ENCODE data around the gene SLC9A2. TPM values are rescaled to one million over a fixed set of nuclear protein-coding genes. Genes with fewer than 3 reads are reported as not detected.

Gene SLC9A2
- total and polyA plus RNA-seq, 11 donors = 0.03 to 0.46 (median 0.13) TPM; not detected in 2

GRCh38 chr2:102718387-102719316, 99.3 kb downstream of the SLC9A2 start:
- H3K27me3 ChIP-seq = no peaks in the 10 kb centered on the region
- DNase-seq = no peak
- intact Hi-C loops (cut with DNase I) = no loop called here
- no peaks in the 10 kb centered on the region for H3K4me1 ChIP-seq
- WGBS, 4 donors = 94 to 98% (median 96%) methylated on average over 19 to 26 of the region's 26 CpGs
- no peak overlapping the region for H3K27ac ChIP-seq
- peaks cover 0 to 65% (median 48%) of the 10 kb centered on the region in 9 donors for H3K36me3 ChIP-seq
- no peaks in the 10 kb centered on the region for H3K9me3 ChIP-seq
- TF ChIP-seq, protein P1, sequence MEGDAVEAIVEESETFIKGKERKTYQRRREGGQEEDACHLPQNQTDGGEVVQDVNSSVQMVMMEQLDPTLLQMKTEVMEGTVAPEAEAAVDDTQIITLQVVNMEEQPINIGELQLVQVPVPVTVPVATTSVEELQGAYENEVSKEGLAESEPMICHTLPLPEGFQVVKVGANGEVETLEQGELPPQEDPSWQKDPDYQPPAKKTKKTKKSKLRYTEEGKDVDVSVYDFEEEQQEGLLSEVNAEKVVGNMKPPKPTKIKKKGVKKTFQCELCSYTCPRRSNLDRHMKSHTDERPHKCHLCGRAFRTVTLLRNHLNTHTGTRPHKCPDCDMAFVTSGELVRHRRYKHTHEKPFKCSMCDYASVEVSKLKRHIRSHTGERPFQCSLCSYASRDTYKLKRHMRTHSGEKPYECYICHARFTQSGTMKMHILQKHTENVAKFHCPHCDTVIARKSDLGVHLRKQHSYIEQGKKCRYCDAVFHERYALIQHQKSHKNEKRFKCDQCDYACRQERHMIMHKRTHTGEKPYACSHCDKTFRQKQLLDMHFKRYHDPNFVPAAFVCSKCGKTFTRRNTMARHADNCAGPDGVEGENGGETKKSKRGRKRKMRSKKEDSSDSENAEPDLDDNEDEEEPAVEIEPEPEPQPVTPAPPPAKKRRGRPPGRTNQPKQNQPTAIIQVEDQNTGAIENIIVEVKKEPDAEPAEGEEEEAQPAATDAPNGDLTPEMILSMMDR (IDR thresholded peaks at IDR 0.05) = no peak
- no peak for TF ChIP-seq POLR2A (IDR thresholded peaks at IDR 0.05)
- H3K4me3 ChIP-seq = no peak overlapping the region
- ATAC-seq = no peak

DNA sequence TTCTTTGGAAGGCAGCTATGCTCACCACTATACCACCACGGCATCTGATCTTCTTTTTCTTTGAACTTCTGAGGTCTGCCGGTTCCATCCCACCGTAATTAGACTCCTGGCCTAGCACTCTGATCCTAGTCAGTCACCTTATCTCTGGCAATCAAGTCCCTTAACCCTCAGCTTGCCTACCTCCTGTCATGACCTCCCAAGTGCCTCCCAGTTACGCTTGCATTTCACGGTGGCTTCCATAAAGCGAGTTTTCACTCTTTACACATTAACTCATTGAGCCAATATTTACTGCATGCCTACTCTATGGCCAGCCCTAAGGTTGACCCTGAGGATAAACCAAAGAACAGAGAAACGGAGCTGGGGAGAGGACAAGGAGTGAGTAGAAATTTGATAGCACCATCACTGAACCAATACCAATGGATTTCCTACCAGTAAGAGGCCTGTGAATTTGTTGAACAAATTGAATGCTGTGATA, 104.7 kb downstream of the SLC9A2 start:
- H3K27ac ChIP-seq = no peak overlapping the region
- H3K36me3 ChIP-seq = peaks cover 0 to 81% (median 45%) of the 10 kb centered on the region in 9 donors
- no peaks in the 10 kb centered on the region for H3K4me1 ChIP-seq
- H3K9me3 ChIP-seq = no peaks in the 10 kb centered on the region
- ATAC-seq (no peak), DNase-seq (no peak)
- TF ChIP-seq, protein P1 (IDR thresholded peaks at IDR 0.05) = no peak
- TF ChIP-seq POLR2A (IDR thresholded peaks at IDR 0.05) = no peak
- H3K27me3 ChIP-seq = no peaks in the 10 kb centered on the region
- intact Hi-C loops (cut with DNase I) = no loop called here
- no peak overlapping the region for H3K4me3 ChIP-seq
- 75 to 77% (median 76%) methylated on average over 7 of the region's 7 CpGs for WGBS, 4 donors

DNA sequence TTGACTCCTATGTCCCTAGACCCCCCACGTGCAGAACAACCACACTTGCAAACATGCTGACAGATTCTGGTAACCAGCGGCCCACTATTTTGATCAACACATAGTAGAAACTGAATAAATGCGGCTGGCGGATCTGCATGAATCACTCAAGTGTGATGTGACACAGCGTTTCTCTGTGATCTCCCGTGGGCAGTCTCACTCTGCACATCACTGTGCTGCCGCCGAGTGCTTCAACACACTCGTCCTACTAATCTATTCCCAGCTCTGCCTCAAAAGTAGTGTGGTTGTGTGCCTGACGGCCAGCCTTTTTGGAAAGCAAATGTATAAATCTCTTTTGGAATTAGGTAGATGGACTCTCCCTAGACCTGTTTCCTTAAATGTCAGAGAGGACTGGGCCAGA, 105.2 kb downstream of the SLC9A2 start:
- H3K4me1 ChIP-seq = no peaks in the 10 kb centered on the region
- 92 to 97% (median 94%) methylated on average over 10 of the region's 10 CpGs for WGBS, 4 donors
- peaks cover 0 to 81% (median 43%) of the 10 kb centered on the region in 9 donors for H3K36me3 ChIP-seq
- H3K4me3 ChIP-seq = no peak overlapping the region
- no peak for DNase-seq
- intact Hi-C loops (cut with DNase I) = no loop called here
- H3K9me3 ChIP-seq = no peaks in the 10 kb centered on the region
- H3K27ac ChIP-seq = no peak overlapping the region
- TF ChIP-seq, protein P1 (IDR thresholded peaks at IDR 0.05) = no peak
- no peak for TF ChIP-seq POLR2A (IDR thresholded peaks at IDR 0.05)
- no peak for ATAC-seq
- no peaks in the 10 kb centered on the region for H3K27me3 ChIP-seq
